Stimulated activated CD8-positive, alpha-beta memory T cell treated with anti-CD3 and anti-CD28 coated beads, Interleukin-12 subunit alpha, Interleukin-12 subunit beta, amount 100 ng/mL, for 1 hour (primary cell): ENCODE measurements around the gene IL17RE.

Experiments
- DNase-seq: peaks from one replicate; pipeline ENCODE4 v3.0.0-alpha.2; 2020; ENCODE audit warnings: low read depth

The IL17RE gene

DNA sequence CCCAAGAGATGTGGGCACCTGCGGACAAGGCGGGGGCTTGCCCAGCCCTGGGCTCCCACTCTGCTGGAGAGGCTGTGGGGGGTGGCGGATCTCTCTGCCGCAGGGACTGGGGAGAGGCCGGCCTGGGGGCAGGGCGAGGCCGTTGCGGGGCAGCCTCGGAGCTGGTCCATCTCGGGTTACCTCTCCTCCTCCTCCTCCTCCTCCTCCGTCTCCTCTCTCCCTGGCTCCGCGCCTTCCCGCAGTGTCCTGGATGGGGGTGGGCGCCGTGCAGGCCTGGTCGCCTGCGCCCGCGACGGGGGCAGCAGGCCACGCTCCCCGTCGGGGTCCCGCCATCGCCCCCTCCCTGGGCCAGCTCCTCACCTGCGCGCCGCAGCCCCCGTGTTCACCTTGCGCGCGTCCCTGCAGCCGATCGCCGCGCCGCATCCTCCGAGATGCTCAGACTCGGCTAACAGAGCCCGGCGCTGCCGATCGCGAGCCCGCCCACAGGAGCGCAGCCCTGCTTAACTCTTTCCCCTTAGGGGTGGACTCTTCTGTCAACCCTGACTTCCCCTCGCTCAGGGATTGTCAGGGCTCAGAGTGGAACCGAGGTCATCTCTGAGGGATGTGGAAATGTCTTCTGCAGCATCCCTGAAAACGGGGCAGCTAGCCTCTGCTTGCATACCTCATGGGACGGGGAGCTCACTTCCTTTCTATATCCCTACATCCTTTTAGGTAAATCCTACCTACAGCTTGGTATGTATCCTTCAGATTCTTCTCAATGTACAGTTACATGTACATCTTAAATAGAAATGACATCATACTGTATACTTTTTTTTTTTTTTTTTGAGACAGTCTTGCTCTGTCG, 49.5 kb downstream of the IL17RE start, which contains the start of gene PRRT3:
TSS of gene PRRT3 (minus strand) at position 447 of the 844 bp plus-strand sequence. CDS start 2,293 bp downstream, outside the sequence.
- peak; percentile 27 for DNase-seq

GRCh38 chr3:9955067-9955502, 52.4 kb downstream of the IL17RE start:
- no peak for DNase-seq

DNA sequence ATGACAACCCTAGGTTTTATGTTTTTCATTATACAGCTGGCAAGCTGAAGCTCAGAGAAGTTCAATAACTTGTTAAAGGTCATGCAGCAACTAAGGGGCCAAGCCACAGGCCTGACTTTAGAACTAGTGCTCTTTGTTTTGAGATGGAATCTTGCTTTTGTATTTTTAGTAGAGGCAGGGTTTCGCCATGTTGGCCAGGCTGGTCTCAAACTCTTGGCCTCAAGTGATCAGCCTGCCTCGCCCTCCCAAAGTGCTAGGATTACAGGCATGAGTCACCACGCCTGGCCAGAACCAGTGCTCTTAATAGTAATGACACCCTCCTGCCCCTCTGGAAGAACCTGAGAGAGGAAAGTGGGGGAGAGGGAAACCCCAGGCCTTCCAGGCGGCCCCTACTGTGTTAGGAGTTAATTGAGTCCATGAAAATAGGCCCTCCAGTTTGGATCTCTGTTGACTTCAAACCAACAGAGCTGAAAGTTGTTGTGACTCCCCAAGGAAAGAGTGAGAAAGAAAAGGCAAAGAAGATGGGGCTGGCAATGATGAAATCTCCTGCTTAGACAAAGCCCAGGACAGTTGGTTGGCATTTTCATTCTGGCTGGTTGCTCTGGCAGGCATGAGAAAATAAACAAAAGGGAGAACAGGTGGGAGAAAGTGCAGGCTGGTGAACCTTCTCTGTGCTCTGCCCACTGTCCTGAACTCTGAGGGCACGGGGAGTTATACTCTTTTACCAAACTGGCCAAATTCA, 53.1 kb downstream of the IL17RE start:
- no peak for DNase-seq

DNA sequence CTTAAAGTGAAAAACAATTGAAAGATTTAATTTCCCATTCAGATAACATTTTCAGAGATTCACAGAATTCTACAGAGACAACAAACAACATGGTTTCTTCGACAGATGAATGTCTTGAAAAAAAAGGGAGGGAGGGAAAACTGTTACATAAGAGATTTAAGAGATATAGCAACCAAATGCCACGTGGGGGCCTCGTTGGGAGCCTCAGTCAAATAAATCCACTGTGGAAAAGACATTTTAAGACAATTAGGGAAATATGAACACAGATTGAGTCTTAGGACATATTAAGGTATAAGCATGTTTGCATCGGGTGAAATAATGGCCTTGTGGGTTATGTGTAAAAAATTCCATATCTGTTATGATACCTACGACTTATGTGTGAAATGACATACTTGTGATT, 54.6 kb downstream of the IL17RE start:
- DNase-seq: no peak

DNA sequence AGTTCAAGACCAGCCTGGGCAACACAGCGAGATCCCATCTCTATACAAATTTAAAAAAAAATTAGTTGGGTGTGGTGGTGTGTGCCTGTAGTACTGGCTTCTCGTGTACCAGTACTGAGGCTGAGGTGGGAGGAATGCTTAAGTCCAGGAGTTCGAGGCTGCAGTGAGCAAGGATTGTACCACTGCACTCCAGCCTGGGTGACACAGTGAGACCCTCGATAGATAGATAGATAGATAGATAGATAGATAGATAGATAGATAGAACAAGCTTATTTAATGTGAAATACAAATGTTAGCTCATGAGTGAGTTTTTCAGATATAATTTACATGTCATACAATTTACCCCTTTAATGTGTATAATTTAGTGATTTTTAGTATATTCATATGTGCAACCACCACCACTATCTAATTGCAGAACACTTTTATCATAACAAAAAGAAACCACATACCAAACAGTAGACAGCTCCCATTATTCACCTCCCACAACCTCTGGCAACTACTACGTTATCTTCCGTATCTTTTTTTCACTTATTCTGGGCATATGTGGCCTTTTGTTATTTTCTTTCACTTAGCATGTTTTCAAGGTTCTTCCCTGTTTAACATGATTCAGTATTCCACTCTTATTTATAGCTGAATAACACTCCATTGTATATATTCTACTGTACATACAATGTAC, 62.7 kb downstream of the IL17RE start:
- no peak for DNase-seq
